K562 treated with DMSO at 1 percent for 12 hours (cell line): ENCODE results near the gene ARL4D. TPM values are rescaled to one million over a fixed set of nuclear protein-coding genes. Genes with fewer than 3 reads are reported as not detected.

ENCODE experiments used
- total RNA-seq: library from RNA; unstranded; fragments of 300-600 nt; gene quantifications from 2 replicates; pipeline ENCODE4 v1.2.3, GENCODE V29; 2022; ENCODE audit not compliant: insufficient read depth

Gene ARL4D, protein sequence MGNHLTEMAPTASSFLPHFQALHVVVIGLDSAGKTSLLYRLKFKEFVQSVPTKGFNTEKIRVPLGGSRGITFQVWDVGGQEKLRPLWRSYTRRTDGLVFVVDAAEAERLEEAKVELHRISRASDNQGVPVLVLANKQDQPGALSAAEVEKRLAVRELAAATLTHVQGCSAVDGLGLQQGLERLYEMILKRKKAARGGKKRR
- total RNA-seq: 5.2 and 7.0 TPM in 2 replicates

DNA sequence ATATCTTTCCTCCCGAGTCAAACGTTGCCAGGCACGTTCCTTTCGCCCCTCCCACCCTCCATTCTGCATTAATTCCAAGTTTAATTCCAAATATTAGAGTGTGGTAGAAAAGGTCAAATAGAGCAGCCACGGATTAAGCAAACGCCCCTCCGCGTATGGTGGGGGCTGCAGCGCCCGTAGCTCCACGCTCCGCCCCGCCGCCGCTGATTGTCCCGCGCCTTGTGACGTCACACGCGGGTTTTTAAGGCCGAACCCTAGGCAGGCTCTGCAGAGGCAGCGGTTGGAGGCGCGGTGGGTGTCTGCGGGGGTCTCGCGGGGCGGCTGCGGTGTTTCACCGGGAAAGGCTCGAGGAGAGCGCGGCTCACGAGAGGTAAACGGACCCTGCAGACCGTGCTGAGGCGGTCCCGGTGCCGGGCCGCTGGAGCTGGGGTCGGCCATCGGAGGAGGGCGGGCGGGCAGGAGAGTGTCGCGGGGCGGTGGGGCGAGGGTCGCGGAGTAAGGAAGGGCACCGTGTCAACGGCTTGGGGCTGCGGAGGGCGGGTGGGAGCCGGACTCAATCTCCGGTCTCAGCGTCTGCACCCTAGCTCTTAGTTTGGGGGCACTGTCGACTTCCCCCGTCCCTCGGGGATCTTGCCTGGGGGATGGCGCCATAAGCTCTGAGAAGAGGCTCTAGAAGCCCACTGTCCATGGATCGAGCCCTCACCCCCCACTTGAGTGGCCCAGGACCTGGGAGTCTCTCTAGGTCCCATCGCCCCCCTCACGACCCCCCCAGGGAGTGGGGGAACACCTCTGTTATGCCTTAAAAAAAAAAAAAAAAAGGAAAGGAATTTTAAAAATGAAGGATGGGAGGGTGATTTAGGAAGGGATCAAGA lies at the start of gene ARL4D:
Gene ARL4D, plus strand, starts transcription at position 270 of the 872 bp plus-strand sequence. CDS start 740 bp downstream, outside the sequence.

Other genes starting within 250 kb of the ARL4D start
- 23.5 and 72.9 TPM in 2 replicates for gene NBR1, start 227.8 kb upstream of the ARL4D start, total RNA-seq
- 0.19 TPM in 1 of 2 replicates, not detected in the other for gene TMEM106A, start 187.1 kb upstream of the ARL4D start, total RNA-seq
- gene CCDC200, start 170.4 kb upstream of the ARL4D start, total RNA-seq: not detected in 2 replicates
- gene RNU2-1, start 165.0 kb upstream of the ARL4D start, total RNA-seq: not detected in 2 replicates
- 18.0 and 26.8 TPM in 2 replicates for gene DHX8, start 85.0 kb downstream of the ARL4D start, total RNA-seq
- gene ETV4, start 147.3 kb downstream of the ARL4D start, total RNA-seq: 29.5 and 48.6 TPM in 2 replicates